GM19452 (cell line): Measurements from ENCODE around the gene ACTR1B.
"Not testable (repeated sequence)": the region's sequence is repeated elsewhere in the genome, so short reads cannot be mapped to it uniquely, and the experiment has no call there.

Experiments used
- ATAC-seq: cut with Tn5 transposase; IDR thresholded peaks from one replicate; pipeline ENCODE4 v1.9.1; 2021; ENCODE audit not compliant: unreplicated experiment

ACTR1B gene

DNA sequence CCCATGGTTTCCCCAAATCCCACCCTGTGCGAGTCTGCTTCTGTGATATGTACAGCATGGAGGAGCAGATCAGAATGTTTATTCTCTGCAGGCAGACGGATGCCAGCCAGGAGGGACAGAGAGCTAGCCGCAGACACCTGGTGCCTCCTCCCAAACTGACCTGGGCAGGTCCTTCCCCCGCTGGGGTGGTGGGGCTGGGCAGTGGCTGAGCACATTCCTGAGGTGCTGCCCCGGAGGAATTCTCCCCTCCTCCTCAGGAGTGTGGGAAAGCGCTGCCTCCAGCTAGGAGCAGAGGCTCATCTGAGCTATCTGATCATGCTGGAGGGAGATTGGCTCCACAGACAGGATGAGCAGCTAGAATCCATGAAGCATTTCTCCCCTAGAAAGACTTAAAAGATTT, 27.3 kb upstream of the ACTR1B start:
- no peak for ATAC-seq

DNA sequence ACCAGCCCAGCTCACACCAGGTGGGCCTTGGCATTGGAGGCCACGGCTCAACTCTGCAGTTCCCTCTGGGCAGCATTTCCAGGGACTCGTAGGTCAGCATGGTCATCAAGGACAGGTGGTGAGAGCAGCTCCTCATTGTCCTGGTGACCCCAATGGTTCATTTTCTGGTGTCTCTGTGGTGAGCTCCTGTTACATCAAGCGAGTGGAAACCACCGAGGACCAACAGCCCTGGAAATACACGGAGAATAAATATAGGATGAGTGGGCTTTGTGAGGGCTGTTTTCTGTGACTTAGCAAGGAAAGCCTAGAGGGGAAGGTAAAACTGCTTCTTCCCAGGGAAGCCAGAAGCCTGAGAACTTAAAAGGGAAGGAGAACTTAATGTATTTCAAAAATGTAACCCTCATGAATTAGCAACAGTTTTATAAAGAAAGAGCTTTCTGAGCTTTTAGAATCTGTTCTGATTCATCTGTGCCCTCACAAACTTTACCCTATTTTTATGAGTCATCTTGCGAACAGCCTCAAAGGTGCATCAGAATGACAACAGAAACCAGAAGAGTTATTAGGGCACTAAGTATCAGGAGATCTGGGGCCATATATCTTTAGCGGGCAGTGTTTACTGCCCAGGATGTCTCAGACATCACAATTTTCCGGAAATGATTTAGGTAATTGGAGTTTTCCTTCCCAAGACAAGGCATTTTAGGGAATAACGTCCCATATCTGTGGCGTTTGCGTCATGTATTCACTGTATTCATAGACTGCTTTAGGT, 24.4 kb upstream of the ACTR1B start:
- ATAC-seq: no peak

GRCh38 chr2:97687235-97687634, 23.4 kb upstream of the ACTR1B start:
- not testable (repeated sequence) for ATAC-seq

GRCh38 chr2:97678298-97678697, 14.5 kb upstream of the ACTR1B start:
- ATAC-seq: no peak

DNA sequence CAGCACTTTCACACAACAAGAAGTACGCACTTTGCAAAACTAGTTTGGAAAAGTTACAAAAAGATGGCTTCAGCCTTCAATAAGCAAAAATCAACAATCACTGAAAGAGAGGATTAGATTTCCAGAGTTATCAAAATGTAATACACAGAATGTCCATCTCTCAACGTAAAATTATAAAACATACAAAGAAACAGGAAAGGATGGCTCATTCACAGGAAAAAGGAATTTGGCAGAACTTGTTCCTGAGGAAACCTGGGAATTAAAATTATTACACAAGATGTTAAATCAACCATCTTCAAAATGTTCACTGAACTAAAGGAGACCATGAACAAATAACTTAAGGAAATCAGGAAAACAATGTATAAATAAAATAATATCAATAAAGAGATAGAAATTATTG, 13.6 kb upstream of the ACTR1B start:
- ATAC-seq: no peak

DNA sequence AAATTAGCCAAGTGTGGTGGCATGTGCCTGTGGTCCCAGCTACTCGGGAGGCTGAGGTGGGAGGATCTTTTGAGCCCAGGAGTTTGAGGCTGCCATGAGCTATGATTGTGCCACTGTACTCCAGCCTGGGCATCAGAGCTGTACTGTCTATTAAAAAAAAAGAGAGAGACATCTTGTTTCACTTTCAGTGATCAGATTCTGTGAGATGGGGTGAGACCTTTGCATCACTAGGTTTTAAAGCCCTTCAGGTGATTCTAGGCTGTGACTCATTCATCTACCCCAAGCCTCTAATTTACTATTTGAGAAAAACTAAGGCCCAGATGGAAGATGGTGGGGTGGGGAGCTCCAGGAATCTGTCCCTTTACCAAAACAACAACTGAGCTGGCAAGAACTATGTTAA, 12.8 kb upstream of the ACTR1B start:
- no peak for ATAC-seq

GRCh38 chr2:97675430-97676113, 11.7 kb upstream of the ACTR1B start:
- no peak for ATAC-seq

- ATAC-seq: no peak
Measured at GRCh38 chr2:97673915-97674283, 10.1 kb upstream of the ACTR1B start.

DNA sequence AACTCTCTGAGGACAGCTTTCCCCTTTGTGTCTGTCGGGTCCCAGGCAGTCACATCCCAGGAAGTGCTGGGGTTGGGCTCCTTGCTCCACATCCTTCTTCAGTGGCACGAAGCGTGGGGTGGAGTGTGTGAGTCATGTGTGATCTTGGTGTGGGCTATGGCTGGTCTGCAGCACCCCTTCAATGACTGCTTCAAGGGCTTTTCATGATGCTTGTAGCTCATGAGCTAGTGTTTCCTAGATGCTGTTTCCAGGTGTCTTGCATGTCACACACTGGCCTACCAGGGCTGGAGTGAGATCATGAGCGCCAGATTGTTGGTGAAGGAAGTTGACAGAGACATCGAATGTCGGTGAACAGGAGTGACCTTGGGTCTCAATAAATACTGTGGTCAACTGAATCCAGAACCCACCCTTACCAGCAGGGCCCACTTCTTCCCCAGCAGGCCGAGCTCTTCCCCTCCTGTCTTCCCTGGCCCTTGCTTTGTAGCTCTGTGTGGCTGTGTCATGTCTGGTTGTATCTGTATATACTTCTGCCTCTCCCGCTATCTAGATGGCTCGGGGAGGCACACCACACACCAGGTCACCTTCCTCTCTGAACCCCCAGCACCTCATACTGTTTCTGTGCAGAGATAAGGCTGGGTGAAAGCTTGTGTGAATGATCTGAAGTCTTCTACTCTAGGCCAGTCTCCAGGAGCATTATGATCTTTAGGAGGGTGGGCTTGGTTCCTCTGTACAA, 9.5 kb upstream of the ACTR1B start:
- ATAC-seq: no peak

DNA sequence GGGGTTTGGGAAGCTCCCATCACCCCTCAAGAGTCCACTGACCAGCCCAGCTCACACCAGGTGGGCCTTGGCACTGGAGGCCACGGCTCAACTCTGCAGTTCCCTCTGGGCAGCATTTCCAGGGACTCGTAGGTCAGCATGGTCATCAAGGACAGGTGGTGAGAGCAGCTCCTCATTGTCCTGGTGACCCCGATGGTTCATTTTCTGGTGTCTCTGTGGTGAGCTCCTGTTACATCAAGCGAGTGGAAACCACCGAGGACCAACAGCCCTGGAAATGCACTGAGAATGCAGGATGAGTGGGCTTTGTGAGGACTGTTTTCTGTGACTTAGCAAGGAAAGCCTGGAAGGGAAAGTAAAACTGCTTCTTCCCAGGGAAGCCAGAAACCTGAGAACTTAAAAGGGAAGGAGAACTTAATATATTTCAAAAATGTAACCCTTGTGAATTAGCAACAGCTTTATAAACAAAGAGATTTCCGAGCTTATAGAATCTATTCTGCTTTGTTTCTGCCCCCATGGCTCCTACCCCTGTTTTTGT, 8.8 kb upstream of the ACTR1B start:
- ATAC-seq: not testable (repeated sequence)

- ATAC-seq: no peak
Measured at GRCh38 chr2:97671526-97671925, 7.7 kb upstream of the ACTR1B start.

GRCh38 chr2:97670471-97670870, 6.6 kb upstream of the ACTR1B start:
- no peak for ATAC-seq

GRCh38 chr2:97669448-97669847, 5.6 kb upstream of the ACTR1B start, which contains the start of gene C2orf92:
C2orf92 (plus strand) TSS chr2:97669713; CDS start chr2:97669789, 76 bp downstream.
- ATAC-seq: no peak

DNA sequence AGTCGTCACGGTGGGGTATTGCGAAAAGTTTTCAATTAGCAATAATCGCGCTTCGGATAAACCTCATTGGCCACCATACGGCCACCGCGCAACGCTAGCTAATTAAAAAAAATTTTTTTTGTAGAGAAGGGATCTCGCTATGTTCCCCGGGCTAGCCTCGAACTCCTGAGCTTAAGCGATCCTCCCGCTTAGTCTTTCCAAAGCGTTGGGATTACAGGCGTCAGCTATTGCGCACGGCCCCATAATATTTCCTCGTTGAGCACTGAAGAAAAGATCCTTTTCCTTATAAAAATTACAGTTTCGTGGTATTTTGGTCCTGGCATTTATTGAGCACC, 759 bp upstream of the ACTR1B start:
- no peak for ATAC-seq

DNA sequence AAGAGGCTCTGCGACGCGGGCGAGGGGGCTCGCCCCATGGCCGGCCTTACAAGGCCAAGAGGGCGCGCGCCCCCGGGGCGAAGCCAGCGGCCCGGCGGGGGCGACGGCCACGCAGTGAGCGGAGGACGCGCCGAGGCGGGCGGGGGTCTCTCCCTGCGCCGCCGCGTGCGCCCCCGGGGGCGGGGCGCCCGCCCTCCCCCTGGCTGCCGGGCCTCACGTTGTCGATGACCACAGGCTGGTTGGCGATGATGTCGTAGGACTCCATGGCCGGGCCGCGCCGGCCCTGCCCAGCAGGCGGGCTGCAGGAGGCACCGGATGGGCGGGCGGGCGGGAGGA, 250 bp downstream of the ACTR1B start:
- no peak for ATAC-seq

- ATAC-seq: peak; percentile 43
Measured at GRCh38 chr2:97662895-97663625, 784 bp downstream of the ACTR1B start.

DNA sequence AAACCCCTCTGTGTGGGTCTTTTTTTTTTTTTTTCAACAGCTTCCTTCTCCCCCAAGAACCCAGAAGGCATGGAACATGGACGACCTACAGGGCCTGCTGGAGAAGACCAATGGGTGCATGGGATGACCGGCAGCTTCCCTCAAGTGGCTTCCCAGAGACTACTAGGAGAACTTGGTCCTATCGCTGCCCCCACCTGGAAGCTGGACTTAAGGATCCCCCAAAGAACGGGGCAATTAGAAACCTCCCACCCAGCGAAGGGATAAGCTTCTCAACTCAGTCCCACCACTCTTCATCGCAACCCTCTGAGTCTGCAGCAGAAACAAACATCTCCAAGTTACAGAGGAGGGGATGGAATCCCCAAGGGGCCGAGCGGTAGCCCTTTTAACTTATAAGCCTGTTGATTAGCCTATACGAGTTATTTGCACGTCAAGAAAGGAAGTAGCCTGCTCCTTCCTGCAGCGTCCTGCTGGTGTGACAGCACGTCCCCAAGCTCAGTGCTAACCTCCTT, 1.4 kb downstream of the ACTR1B start:
- no peak for ATAC-seq

- ATAC-seq: no peak
Measured at GRCh38 chr2:97661927-97662326, 1.9 kb downstream of the ACTR1B start.

GRCh38 chr2:97660775-97661389, 3.0 kb downstream of the ACTR1B start:
- no peak for ATAC-seq

- ATAC-seq: no peak
Measured at GRCh38 chr2:97660044-97660774, 3.6 kb downstream of the ACTR1B start.
